Dermis blood vessel endothelial cell (primary cell): Measurements from ENCODE around the gene TADA1. TPM values are rescaled to one million over a fixed set of nuclear protein-coding genes. Genes with fewer than 3 reads are reported as not detected.
"Not testable (repeated sequence)": the region's sequence is repeated elsewhere in the genome, so short reads cannot be mapped to it uniquely, and the experiment has no call there.

ENCODE experiments used
- DNase-seq: peaks from one replicate; pipeline ENCODE4 v3.0.0; 2010
- total RNA-seq: library from RNA; depleted of rRNA; stranded (reverse); fragments of >200 nt; gene quantifications from 2 replicates; pipeline ENCODE4 v1.2.3, GENCODE V29; 2014

Gene TADA1
- total RNA-seq, 1 donor from 2014 or later: 13.6 TPM

DNA sequence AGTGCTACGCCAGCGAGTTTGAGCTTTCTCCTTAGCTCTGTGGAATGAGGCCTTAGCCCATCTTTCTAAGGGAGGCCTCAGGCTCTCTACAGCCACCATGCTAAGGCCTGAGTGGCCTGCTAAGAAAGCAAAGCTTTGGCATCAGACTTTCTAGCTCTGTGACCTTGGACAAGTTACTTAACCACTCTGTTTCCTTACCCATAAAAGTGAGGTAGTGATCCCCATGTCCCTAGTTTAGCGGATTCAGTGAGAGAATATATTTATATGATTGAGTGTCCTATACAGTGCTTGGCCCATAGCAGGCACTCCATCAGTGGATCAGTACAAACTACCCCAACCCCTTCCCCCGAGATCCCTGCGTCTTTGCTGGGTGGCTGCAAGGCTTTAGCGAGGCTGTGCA is 32.7 kb downstream of the TADA1 start:
- no peak for DNase-seq

DNA sequence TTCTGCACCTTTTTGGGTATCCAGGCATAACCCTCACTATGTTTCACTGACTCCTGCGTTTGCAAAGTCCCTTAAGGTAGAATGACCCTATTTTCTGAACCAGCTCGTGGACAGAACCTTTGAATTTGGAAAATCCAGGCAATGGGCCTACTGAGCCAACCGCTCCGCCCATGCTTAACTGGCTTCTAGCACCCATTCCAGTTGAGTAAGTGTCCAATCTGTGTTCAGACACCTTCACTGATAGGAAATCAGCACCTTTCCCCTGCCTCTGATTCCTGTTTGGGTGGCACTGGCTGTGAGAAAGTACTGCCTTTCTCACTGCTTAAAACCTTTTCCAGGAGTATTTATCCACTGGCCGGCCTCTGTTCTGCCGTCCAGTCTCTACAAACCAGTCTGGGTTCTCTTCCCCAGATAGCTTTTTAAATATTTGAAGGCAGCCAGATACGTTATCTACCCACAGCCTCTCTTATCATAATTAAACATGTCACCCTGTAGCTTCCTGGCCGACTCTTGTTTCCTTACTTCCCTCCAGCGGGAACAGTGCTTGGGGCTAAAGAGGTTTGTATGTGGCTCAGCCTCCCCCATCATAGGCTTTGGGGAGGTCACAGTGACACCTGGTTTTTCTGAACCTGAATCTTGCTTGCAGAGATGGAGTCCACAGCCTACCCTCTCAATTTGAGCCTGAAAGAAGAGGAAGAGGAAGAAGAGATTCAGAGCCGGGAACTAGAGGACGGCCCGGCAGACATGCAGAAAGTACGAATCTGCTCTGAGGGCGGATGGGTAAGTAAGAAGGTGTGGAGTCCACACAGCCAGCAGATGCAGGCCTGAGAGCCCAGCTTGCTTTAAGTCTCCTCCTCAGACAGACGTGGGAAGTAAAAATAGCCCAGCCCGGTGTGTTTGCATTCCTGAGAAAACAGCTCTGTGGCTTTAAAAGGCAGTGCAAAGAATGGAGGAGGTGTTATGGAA is 35.5 kb downstream of the TADA1 start:
- DNase-seq: peak; percentile 25

DNA sequence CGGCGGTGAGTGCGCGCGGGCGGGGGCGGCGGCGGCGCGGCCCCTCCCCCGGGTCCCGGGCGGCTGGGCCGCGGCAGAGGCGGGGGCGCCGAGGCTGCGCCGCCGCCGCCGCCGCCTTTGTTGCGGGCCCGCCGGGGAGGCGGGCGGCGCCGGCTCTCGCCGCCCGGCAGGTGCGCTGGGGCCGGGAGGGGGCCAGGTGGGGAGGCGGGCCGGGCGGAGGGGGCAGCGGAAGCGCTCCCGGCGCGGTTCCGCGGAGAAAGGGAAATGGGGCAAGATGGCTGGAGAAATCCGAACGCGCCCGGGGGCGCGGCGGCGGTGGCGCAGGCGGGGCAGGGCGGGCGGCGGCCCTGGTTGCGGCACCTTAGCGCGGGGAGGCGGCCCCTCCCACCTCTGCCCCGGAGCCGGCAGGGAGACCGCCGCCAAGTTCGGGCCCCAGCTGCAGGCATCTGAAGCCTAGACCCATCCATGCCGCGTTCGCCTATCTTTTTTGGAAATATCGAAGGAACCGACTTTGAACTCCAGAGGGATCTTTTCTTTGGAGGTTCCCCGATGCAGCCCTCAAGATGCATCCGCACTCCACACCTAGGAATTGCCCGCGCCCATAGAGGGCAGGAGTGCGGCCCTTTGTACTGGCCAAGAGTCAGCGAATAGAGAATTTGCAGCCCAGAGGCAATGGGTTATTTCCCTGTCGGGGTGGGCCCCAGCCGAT is 36.3 kb downstream of the TADA1 start:
- DNase-seq: peak; percentile 51

DNA sequence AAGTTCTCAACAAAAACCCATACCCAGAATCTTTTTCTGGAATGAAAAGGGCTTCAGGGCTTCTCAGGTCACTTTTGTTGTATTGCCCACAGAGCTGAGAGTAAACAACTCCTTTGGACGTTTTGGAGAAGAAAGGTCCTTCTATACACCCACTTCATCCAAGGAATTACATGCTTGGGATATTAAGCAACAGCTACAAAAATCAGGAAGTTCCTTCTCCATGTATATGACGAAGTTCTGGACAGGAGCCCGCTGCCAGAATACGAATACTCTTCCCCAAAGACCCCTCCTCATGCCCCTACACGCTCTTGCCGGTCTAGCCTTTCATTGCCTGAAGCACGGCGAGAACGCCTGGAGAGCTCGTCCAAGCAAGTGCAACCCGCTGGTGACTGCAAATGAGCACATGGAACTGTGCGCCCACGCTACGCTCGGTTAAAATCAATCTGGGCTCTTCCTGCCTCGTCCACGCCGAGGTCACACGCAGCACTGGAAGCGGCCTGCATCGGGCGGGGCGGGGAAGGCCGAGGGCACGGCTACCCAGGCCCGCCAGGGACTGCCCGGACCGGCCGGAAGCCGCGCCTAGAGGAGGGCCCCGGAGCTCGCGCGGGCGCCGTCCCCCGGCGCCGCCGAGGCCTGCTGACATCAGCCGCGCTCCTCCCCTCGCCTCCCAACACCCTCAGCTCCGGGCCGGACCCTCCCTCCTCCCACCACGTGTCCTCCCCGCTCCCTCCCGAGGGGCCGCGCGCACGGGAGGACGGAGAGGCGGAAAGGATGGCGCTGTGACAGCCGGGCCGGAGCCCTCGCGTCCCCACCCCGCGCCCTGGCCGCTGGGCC is 37.1 kb downstream of the TADA1 start, which contains the start of gene POGK:
TSS of gene POGK (plus strand) at position 710 of the 834 bp plus-strand sequence. CDS start 1,482 bp downstream, outside the sequence.
- peak; percentile 90 for DNase-seq

DNA sequence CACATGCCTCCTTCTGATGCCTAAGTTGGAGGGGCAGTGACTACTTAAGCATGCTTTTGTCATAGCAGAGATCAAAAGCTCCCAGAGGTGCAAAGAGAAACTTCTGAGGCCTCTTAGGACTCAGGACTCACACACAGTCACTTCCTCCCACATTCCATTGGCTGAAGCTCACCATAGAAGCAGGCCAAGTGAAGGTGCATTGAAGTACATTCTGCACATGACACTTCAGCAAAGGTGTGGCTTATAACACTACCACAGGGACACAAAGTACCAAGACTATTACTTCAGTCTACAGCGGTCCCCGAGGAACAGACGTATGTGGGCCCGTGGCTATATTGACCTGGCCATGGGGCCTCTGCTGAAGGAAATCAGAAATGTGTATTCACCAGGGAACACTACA is 39.3 kb downstream of the TADA1 start:
- DNase-seq: no peak

DNA sequence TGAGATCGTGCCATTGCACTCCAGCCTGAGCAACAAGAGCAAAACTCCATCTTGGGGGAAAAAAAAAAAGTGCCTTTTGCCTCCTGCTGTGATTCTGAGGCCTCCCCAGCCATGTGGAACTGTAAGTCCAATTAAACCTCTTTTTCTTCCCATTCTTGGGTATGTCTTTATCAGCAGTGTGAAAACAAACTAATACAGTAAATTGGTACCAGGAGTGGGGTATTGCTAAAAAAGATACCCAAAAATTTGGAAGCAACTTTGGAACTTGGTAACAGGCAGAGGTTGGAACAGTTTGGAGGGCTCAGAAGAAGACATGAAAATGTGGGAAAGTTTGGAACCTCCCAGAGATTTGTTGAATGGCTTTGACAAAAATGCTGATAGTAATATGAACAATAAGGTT is 46.3 kb downstream of the TADA1 start:
- DNase-seq: not testable (repeated sequence)

DNA sequence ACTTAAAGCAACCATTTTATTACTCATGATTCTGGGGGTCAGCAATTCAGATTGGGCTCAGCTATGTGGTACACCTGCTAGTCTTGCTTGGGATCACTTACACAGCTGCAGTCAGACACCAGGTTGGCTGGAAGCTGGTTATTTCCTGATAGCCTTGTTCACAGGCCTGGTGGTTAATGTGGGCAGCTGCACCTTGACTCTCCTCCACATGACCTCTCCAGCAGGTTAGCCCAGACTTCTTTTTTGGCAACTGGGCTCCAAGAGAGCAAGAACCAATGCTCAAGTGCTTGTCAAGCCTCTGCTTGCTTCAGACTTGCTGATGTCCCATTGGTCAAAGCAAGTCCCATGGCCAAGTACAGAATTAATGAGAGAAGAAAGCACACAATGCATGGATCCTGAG is 48.6 kb downstream of the TADA1 start:
- DNase-seq: no peak

DNA sequence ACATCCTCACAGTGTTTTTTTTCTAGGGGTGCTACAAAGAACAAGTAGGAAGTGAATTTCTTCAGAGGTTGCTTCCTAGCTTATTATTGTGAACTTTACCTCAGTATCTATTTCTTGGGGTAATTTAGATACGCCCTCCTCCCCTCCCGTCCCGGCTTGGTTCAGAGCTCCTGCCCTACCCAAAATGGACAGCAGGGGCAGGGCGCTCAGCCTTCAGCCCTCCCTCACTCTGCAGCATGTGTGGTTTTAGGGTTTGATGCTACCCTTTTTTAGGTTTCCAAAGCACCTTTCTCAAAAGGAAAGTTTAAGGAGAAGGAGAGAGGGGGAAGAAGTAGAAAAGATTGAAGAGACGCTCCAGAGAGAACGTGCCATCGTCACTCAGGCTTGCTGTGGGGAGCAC is 53.7 kb downstream of the TADA1 start:
- DNase-seq: no peak

DNA sequence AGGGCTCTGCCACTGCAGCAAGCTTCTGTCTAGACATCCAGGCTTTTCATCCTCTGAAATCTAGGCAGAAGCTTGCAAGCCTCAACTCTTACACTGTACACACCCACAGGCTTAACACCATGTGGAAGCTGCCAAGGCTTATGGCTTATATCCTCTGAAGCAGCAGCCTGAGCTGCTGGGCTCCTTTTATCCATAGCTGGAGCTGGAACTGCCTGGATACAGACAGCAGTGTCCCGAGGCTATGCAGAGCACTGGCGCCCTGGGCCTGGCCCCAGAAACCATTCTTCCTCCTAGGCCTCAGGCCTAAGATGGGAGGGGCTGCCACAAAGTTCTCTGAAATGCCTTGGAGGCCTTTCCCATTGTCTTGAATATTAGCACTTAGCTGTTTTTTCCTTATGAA is 56.1 kb downstream of the TADA1 start:
- DNase-seq: no peak

DNA sequence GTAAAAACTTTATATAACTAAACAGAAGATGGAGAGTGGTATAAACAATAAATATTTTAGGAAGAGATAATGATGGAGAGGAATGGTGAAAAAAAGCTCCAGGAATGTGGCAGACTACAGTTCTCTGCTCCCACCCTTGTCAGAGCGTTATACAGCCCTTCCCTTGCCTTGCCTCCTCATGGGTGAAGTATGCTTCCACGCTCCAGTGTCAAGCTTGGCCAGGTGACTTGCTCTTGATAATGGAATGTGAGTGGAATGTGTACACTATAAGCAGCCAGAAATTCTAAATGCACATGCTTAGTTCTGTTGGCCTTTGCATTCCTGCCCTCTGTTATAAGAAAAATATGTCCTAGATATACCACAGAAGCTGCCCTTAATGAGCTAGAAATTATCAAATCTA is 61.5 kb downstream of the TADA1 start:
- DNase-seq: no peak

DNA sequence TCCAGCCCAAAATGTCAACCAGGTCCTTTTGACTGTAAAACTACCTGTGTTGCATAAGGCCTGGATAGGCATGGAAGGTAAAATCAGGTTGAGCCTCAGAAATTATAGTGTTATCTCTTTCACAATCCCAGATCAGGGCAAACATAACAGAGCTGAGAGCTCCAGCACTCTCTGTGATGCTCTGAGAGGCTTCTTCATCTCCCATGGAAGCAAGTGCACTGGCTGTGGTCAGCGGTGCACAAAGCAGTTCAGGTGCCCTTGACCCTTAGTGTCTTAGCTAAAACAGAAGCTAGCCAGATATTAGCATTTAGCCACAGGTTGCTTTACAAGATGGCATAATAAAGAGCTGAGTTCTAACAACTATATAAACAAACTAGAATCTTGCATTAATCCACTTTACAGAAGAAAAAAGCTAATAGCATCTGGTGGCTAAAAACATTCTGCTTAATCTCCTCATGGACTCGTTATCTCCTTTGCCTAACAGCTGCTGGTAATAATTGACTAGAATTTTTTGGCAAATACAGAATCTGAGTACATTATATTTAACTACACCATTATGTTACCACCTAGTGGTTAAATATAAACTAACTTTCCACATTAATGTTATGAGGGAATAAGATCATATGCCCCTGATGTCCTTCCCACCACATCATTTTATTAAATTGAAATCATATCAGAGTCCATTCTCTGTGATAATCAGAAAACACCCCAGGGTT is 62.4 kb downstream of the TADA1 start:
- no peak for DNase-seq

DNA sequence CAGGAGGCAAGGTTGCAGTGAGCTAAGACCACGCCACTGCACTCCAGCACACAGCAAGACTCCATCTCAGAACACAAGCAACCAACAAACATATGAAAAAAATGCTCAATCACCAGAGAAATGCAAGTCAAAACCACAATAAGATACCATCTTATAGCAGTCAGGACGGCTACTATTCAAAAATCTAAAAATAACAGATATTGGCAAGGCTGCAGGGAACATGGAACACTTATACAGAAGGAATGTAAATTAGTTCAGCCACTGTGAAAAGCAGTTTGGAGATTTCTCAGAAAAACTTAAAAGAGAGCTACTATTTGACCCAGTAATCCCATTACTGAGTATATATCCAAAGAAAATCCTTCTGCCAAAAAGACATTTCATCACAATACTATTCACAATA is 64.4 kb downstream of the TADA1 start:
- DNase-seq: no peak

DNA sequence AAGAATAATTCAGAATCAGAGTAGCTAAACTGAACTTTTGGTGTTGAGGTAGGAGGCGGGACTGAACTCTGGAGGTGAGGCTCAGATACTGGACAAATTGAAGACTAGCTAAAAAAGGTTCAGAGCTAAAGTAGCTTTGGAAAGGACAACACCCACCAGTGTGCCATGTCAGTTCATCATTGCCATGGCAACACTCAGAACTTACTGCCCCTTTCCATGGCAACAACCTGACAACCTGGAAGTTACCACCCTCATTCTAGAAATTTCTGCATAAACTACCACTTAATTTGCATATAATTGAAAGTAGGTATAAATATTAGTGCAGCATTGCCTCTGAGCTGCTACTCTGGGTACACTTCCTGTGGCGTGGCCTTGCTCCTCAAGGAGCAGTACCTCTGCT is 67.1 kb downstream of the TADA1 start:
- no peak for DNase-seq

Other genes starting within 250 kb of the TADA1 start
- gene POGK, start 36.8 kb downstream of the TADA1 start, total RNA-seq: 25.5 TPM in 2 replicates
- gene ILDR2, start 99.3 kb upstream of the TADA1 start, total RNA-seq: under 0.01 and 1.0 TPM in 2 replicates
- not detected in 2 replicates for gene MAEL, start 113.0 kb upstream of the TADA1 start, total RNA-seq
- gene GPA33, start 214.1 kb upstream of the TADA1 start, total RNA-seq: not detected in 2 replicates
- not detected in 2 replicates for gene STYXL2, start 217.8 kb upstream of the TADA1 start, total RNA-seq